Skeletal muscle tissue (tissue), 4 donors: ENCODE measurements around the gene NR0B2. TPM values are rescaled to one million over a fixed set of nuclear protein-coding genes. Genes with fewer than 3 reads are reported as not detected.
"Not testable (repeated sequence)": the region's sequence is repeated elsewhere in the genome, so short reads cannot be mapped to it uniquely, and the experiment has no call there.

Experiments
- H3K27ac ChIP-seq: one replicate; pipeline ENCODE4 v1.7.0; 2013; ENCODE audit warnings: mild to moderate bottlenecking, low read depth, low read length, inconsistent platforms
- H3K27me3 ChIP-seq, 3 donors: one replicate each; pipeline ENCODE4 v1.7.0; 2013; ENCODE audit warnings: low read length in 3 of 3; ENCODE audit not compliant: control insufficient read depth in 3 of 3, insufficient read depth in 3 of 3
- H3K36me3 ChIP-seq, 3 donors: one replicate each; pipeline ENCODE4 v1.7.0; 2013; ENCODE audit warnings: low read length in 3 of 3; ENCODE audit not compliant: control insufficient read depth in 3 of 3, insufficient read depth in 3 of 3
- H3K4me1 ChIP-seq, 3 donors: one replicate each; pipeline ENCODE4 v1.7.0; 2013; ENCODE audit warnings: low read length in 3 of 3, mild to moderate bottlenecking in 3 of 3; ENCODE audit not compliant: control insufficient read depth in 3 of 3, insufficient read depth in 3 of 3
- H3K4me3 ChIP-seq, 3 donors: one replicate each; pipeline ENCODE4 v1.7.0; 2013; ENCODE audit warnings: low read length in 3 of 3
- H3K9ac ChIP-seq, 3 donors: one replicate each; pipeline ENCODE4 v1.7.0; 2013; ENCODE audit warnings: low read length in 3 of 3, mild to moderate bottlenecking in 3 of 3, moderate library complexity in 2 of 3, low read depth in 1 of 3
- H3K9me3 ChIP-seq, 3 donors: one replicate each; pipeline ENCODE4 v1.7.0; 2013; ENCODE audit warnings: low read length in 3 of 3; ENCODE audit not compliant: control insufficient read depth in 3 of 3
- total RNA-seq: library from RNA; depleted of rRNA; stranded (reverse); fragments of >200 nt; gene quantifications from one replicate; pipeline ENCODE4 v1.2.3, GENCODE V29; 2014
- donor health status: Osteomylitis.

NR0B2 gene
- total RNA-seq, 1 donor from 2014 or later: not detected

DNA sequence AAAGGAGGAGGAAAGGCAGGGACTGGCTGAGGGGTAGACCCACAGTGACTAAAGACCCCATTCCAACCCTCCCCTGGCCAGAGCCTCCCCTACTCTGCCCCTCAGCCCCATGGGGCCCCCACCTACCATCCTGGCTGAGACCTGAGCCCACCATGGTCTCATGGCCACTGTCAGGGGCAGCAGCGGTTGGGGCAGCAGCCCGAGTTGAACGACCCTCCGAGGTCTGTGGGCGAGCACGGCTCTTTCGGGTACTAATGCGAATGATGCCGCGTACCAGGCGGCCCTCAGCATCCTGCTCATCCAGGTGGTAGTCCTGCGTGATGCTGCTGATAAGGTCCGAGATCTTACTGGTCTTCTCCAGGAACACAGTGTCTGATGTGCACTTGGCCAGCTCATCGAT is 37.4 kb upstream of the NR0B2 start:
- Histone ChIP-seq H3K27ac (no peak overlapping the region), H3K9me3 (peaks cover 0 to 5% (median 3%) of the 10 kb centered on the region in 3 donors), H3K9ac (no peak overlapping the region), H3K4me3 (no peak overlapping the region), H3K4me1 (peaks cover 5 to 12% (median 8%) of the 10 kb centered on the region in 3 donors), H3K36me3 (peaks cover 1 to 7% (median 6%) of the 10 kb centered on the region in 3 donors), H3K27me3 (peaks cover 0 to 6% (median 0%) of the 10 kb centered on the region in 3 donors)

DNA sequence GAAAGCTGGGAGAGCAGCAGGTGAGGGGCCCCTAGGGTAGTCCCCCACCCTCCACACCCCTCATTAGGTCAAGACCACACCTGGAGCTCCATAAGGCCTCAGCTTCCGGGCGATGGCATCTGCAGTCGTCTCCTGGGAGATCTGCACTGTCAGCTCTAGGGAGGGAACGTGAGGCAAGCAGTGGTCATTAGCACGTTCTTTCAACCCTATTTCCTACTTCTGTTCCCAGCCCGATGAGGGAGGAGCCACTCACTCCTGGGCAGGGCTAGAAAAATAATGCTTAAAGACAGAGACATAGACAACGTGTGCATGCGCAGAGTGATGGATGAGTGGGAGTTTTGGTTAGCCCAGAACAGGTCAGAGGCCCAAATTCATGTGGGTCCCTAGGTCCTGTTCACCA is 36.8 kb upstream of the NR0B2 start:
- Histone ChIP-seq H3K27me3 (peaks cover 0 to 6% (median 0%) of the 10 kb centered on the region in 3 donors), H3K27ac (no peak overlapping the region)

DNA sequence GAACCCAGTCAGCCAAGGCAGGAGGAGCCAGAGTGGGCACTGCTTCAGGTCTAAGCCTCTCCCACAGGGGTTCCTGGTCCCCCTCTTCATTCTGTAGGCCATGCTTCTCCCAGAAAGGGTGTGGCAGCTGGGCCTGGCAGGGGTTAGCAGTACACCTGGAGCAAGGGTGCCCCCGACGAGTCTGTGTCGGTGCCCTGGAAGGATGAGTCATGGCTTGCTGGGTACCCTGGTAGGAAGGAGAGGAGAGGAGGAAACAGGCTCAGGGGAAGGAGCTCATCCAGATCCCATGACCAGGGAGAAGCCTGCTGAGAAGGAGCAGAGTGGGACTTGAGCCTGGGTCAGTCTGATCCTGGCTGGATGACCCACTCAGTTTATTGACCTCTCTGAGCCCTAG is 36.1 kb upstream of the NR0B2 start:
- Histone ChIP-seq H3K36me3 (peaks cover 14 to 20% (median 19%) of the 10 kb centered on the region in 3 donors), H3K9ac (no peak overlapping the region), H3K27me3 (peaks cover 0 to 6% (median 0%) of the 10 kb centered on the region in 3 donors), H3K27ac (no peak overlapping the region), H3K4me3 (no peak overlapping the region), H3K9me3 (no peaks in the 10 kb centered on the region), H3K4me1 (peaks cover 5 to 12% (median 8%) of the 10 kb centered on the region in 3 donors)

More for the DNA sequence above, 36.8 kb upstream of the NR0B2 start:
- peaks cover 5 to 12% (median 8%) of the 10 kb centered on the region in 3 donors for H3K4me1 ChIP-seq
- H3K9ac ChIP-seq: peak overlapping the region in 1 of 3 donors; percentile 7
- H3K9me3 ChIP-seq: no peaks in the 10 kb centered on the region
- H3K4me3 ChIP-seq: no peak overlapping the region
- peaks cover 7 to 13% (median 13%) of the 10 kb centered on the region in 3 donors for H3K36me3 ChIP-seq

DNA sequence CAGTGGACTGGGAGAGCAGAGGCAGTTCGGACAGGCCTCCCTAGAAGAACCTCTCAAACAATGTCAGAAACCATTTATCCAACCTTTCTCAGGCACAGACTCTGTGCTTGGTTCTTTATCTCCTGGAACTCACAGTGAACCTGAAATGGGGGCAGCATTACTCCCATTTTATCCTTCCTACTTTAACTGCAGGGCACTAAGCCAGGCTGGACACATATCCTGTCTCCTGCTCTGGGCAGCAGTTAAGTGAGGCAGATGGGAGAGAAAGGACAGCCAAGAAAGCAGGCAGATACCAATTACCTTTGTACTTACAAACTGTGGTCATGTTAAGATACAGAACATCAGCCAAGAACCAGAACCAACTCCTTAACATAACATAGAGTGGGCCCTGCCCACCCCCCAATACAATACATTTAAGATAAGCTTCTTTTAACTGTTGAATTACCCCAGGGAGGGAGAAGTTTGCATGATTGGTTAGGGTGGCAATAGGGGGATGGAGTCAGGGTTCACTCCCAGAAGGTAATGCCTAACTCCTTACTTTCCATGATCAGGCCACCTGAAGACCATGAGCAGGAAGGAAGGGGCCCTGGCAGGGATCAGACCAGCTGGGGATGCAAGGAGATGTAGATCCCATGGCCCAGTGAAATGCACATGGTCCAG is 35.6 kb upstream of the NR0B2 start:
- no peaks in the 10 kb centered on the region for H3K9me3 ChIP-seq
- no peak overlapping the region for H3K9ac ChIP-seq
- H3K4me1 ChIP-seq: peaks cover 5 to 12% (median 8%) of the 10 kb centered on the region in 3 donors
- peaks cover 0 to 6% (median 0%) of the 10 kb centered on the region in 3 donors for H3K27me3 ChIP-seq
- peaks cover 14 to 23% (median 20%) of the 10 kb centered on the region in 3 donors for H3K36me3 ChIP-seq
- no peak overlapping the region for H3K4me3 ChIP-seq
- H3K27ac ChIP-seq: no peak overlapping the region

DNA sequence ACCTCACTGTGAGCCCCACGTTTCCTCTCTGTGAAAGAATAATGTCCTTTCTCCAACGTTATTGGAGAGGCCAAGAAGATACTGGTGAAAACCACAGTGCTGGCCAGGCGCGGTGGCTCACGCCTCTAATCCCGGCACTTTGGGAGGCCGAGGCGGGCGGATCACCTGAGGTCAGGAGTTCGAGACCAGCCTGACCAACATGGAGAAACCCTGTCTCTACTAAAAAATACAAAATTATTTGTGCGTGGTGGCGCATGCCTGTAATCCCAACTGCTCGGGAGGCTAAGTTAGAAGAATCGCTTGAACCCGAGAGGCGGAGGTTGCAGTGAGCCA is 34.9 kb upstream of the NR0B2 start:
- not testable (repeated sequence) for H3K27ac ChIP-seq, H3K27me3 ChIP-seq, H3K9ac ChIP-seq, H3K4me3 ChIP-seq, H3K9me3 ChIP-seq
- peaks cover 5 to 12% (median 8%) of the 10 kb centered on the region in 3 donors for H3K4me1 ChIP-seq
- peaks cover 15 to 24% (median 24%) of the 10 kb centered on the region in 3 donors for H3K36me3 ChIP-seq

DNA sequence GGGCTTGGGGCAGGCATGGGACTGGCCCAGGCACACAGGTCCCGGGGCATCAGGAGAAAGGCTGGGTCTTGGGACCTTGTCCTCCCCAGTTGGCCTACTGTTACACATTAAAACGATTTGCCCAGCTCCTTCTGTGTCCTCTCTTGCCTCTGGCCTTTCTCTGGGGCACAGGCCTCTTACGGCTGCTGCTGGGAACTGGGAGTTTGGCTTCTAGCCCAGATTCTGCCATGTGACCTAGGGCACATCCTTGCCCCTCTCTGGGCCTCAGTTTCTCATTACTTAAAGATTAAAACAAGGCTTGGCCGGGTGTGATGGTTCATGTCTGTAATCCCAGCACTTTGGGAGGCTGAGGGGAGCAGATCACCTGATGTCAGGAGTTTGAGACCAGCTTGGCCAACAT is 32.5 kb upstream of the NR0B2 start:
- Histone ChIP-seq H3K4me3 (no peak overlapping the region), H3K36me3 (peaks cover 35 to 46% (median 44%) of the 10 kb centered on the region in 3 donors), H3K9me3 (no peaks in the 10 kb centered on the region), H3K9ac (no peak overlapping the region), H3K27ac (no peak overlapping the region), H3K4me1 (peaks cover 5 to 12% (median 8%) of the 10 kb centered on the region in 3 donors), H3K27me3 (no peaks in the 10 kb centered on the region)

DNA sequence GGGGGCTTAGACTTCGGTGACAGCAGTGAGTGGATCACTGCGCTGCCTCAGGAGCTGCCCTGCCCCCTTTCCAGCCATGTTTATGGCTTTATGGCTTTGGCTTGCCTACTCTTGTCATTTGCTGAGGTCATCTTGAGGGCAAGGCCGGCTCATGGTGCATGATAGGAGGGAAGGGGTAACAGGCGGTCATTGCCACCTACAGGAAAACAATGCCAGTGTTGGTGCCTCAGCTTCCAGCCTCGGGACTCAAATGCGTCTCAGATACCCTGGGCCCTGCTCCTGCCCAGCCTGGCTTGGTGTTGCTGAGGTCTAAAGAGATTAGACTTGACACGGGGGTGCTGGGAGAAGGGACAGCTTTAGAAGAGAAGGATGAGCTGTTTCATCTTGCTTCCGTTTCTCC is 32.0 kb upstream of the NR0B2 start:
- H3K4me3 ChIP-seq: no peak overlapping the region
- H3K27me3 ChIP-seq: no peaks in the 10 kb centered on the region
- H3K9ac ChIP-seq: no peak overlapping the region
- H3K4me1 ChIP-seq: peaks cover 5 to 12% (median 8%) of the 10 kb centered on the region in 3 donors
- H3K36me3 ChIP-seq: peaks cover 36 to 49% (median 45%) of the 10 kb centered on the region in 3 donors
- no peak overlapping the region for H3K27ac ChIP-seq
- H3K9me3 ChIP-seq: no peaks in the 10 kb centered on the region

DNA sequence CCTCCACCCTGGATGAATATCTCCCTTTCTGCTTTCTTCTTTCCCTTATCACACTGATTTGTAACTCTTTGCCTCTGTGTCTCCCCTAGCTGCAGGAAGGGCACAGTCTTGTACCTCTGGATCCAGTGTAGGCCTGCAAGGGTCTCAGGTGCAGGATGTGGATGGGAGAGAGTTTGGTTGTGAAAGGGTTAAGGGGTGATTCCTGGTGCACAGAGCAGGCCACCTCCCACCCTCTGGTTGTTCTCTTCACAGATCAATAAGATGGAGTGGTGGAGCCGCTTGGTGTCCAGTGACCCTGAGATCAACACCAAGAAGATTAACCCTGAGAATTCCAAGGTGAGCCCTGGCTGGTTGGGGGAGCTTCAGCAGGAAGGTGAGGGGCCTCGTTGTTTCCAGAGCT is 31.4 kb upstream of the NR0B2 start:
- Histone ChIP-seq H3K4me1 (peaks cover 5 to 12% (median 8%) of the 10 kb centered on the region in 3 donors), H3K4me3 (no peak overlapping the region), H3K27ac (no peak overlapping the region), H3K9me3 (no peaks in the 10 kb centered on the region), H3K36me3 (peaks cover 36 to 49% (median 45%) of the 10 kb centered on the region in 3 donors), H3K9ac (no peak overlapping the region), H3K27me3 (no peaks in the 10 kb centered on the region)

DNA sequence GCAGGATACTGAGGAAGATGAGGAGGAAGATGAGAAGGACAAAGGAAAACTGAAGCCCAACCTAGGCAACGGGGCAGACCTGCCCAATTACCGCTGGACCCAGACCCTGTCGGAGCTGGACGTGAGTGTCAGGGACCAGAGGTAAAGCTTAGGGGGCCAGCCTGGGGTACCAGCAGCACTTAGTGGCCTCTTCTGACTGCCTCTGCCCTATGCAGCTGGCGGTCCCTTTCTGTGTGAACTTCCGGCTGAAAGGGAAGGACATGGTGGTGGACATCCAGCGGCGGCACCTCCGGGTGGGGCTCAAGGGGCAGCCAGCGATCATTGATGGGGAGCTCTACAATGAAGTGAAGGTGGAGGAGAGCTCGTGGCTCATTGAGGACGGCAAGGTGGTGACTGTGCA is 28.9 kb upstream of the NR0B2 start:
- peaks cover 0 to 2% (median 0%) of the 10 kb centered on the region in 3 donors for H3K4me1 ChIP-seq

DNA sequence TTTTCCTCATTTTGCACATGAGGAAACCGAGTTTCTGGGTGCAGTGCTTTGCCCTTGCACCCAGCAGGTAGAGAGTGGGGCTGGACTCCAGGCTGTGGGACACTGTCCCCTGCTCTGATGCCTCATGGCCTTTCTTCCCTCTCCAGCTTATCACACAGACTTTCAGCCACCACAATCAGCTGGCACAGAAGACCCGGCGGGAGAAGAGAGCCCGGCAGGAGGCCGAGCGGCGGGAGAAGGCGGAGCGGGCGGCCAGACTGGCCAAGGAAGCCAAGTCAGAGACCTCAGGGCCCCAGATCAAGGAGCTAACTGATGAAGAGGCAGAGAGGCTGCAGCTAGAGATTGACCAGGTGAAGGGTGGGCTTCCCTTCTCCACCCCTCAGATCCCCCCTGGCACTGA is 27.5 kb upstream of the NR0B2 start:
- peaks cover 0 to 2% (median 0%) of the 10 kb centered on the region in 3 donors for H3K4me1 ChIP-seq
- H3K4me3 ChIP-seq: no peak overlapping the region
- peaks cover 41 to 48% (median 46%) of the 10 kb centered on the region in 3 donors for H3K36me3 ChIP-seq
- no peak overlapping the region for H3K9ac ChIP-seq
- no peaks in the 10 kb centered on the region for H3K9me3 ChIP-seq
- no peak overlapping the region for H3K27ac ChIP-seq
- H3K27me3 ChIP-seq: no peaks in the 10 kb centered on the region

More for the DNA sequence above, 28.9 kb upstream of the NR0B2 start:
- H3K4me3 ChIP-seq: no peak overlapping the region
- H3K27me3 ChIP-seq: no peaks in the 10 kb centered on the region
- no peaks in the 10 kb centered on the region for H3K9me3 ChIP-seq
- no peak overlapping the region for H3K27ac ChIP-seq
- no peak overlapping the region for H3K9ac ChIP-seq
- H3K36me3 ChIP-seq: peaks cover 41 to 49% (median 45%) of the 10 kb centered on the region in 3 donors
